KBM-7 (cell line): Measurements from ENCODE around the gene CYP26B1.

Experiments used
- DNase-seq: peaks from one replicate; pipeline ENCODE4 v3.0.0-alpha.2; 2015
- in situ Hi-C: fragments of 300-500 bp; cut with MboI; formaldehyde crosslinking; loops from 2 replicates; pipeline ENCODE4 v1.14.3; 2020; ENCODE audit warnings: low sequenced_read_pairs, low pct_unique_long_range_greater_than_20kb, mixed read lengths

CYP26B1 gene

DNA sequence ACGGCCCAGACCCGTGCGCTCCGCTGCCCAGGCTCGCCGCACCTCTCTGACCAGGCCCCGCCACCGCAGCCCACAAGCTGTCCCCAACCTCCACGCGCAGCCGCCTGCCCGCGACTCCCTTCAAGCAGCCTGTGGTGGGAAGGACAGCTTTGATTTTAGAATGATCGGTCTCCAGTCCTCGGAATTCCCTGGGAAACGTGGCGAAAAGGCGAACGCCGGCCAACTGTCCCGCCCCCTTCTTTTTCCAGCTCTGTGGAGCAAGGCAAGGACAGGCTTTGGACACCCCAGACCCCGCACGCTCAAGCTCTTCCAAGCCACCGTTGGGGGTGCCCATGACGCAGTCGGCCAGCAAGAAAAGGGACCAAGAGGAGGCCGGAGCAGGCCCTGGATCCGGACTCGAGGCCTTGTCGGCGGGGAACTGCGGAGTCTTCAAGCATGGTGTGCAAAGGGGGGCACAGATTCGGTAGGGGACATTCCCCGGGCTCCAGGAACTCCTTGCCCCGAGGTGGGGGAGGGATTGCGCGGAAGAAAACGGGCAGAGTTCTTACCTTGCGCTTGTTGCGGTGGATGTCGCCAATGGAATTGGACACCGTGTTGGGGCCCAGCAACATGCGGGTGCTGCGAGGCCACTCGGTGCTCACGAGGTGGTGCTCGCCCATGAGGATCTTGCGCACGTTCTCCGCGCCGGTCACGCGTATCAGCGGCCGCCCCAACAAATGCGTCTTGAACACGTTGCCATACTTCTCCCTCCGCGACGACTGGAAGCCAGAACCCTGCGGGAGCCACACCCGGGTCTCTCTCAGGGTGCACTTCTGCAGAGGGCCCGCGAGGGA lies 4.0 kb downstream of the CYP26B1 start:
- in situ Hi-C loops: loop anchor here (25.0 kb wide), 1 partner anchor 606 kb away; no protein-coding TSS in a partner anchor
- DNase-seq: no peak

- in situ Hi-C loops: loop anchor here (25.0 kb wide), 1 partner anchor 606 kb away; no protein-coding TSS in a partner anchor
- DNase-seq: no peak
Observed at GRCh38 chr2:72142570-72143440, 4.9 kb downstream of the CYP26B1 start.

DNA sequence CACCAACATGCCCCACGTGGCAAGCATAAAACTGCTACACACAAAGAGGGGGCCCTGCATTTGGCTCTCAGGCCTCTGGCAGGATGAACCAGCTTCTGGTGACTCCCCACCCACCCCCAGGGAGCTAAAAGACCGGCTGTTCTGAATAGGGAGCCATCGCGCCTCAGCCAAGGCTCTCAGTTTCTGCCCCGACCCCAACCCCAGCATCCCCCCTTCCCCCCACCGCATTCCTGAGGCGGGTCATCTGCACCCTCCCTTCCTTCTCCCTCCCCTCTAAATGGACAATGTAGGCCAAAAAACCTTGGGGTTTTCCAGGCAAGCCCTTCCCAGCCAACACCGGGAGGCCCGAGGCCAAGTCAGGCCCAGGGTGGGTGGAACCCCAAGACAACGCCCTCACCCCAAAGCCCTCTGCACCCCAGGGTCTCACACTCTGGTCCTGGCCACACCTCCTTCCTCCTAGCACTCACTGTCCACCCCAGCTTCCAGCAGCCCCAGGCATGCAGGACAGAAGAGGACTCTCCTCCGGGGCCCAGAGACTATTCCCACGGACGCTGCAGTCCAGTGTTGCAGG lies 5.7 kb downstream of the CYP26B1 start:
- no peak for DNase-seq
- in situ Hi-C loops: loop anchor here (25.0 kb wide), 1 partner anchor 605 kb away; no protein-coding TSS in a partner anchor

GRCh38 chr2:72141032-72141645 lies 6.5 kb downstream of the CYP26B1 start:
- in situ Hi-C loops: loop anchor here (25.0 kb wide), 1 partner anchor 604 kb away; no protein-coding TSS in a partner anchor
- no peak for DNase-seq

GRCh38 chr2:72140621-72140960 lies 7.1 kb downstream of the CYP26B1 start:
- in situ Hi-C loops: loop anchor here (25.0 kb wide), 1 partner anchor 603 kb away; no protein-coding TSS in a partner anchor
- DNase-seq: no peak

DNA sequence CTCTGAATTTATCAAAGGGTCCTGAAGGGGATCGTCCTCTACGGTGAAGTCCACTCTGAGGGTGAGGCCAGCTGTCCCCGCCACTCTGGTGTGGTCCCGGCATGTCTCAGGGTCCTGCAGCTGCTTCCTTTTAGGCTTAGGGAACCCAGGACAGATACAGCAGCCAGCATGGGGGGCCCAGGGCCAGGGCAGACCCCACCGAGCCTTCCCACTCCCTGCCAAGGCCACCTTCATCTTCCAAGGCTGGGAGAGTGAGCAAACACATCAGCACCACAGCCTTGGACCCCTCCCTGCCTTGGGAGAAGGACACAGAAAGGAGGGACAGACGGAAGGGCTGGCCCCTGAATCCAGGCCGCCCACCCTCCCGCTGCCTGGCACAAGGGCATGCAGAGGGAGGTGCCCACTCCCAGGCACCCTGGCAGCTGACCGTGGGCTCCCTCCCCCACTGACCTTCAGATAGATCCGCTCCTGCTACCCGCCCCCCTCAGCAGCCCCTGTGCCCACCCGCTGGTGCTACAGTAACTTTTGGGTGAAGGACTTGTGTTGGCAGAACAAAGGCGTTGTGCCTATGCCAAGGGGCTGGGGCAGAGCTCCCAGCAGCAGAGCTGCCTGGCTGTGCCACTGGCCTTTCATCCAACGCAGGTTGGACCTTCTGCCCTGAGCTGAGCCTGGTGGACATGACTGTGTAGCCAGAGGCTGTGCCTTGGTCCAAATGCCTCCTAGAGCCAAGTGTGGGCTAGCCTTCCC lies 7.6 kb downstream of the CYP26B1 start:
- DNase-seq: no peak
- in situ Hi-C loops: loop anchor here (25.0 kb wide), 1 partner anchor 603 kb away; no protein-coding TSS in a partner anchor

DNA sequence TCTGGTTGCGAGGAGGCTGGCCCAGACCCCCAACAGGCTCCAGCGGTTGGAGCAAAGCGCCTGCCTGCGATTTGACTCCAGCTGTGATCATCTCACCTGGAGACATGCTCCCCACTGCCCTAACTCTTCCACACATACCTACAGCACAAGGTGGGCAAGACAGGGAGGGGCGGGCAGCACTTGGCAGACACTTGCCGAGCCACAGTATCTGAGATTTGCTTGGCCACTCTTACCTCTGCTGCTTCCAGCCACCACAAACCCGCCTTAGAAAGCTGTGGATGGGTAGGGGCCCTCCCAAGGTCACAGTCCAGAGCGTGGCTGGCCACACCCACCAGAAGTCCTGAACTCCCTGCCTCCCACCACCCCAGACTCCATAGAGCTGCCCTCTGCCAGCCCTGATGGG lies 8.2 kb downstream of the CYP26B1 start:
- DNase-seq: no peak
- in situ Hi-C loops: loop anchor here (25.0 kb wide), 1 partner anchor 602 kb away; no protein-coding TSS in a partner anchor

DNA sequence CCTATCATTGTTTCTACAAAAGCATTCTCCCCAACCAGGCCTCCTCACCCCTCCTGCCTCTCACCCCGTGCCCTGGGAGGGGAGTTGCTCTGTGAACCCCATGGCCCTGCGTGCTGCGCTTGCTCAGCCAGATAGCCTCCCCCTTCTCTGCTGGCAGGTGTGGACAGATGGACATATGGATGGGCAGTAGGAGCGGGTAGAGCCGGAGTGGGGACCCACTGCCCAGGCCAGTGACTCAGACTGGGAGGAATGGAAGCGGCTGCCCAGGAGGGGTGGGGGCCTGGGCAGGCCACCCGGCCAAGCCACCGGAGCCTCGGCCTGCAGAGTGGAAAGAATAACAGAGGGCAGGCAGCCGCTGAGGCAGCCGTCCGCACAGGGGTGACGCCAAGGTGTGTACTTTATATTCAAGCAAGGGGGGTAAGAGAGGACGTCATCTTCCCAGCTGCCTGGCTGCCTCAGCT lies 8.7 kb downstream of the CYP26B1 start:
- DNase-seq: no peak
- in situ Hi-C loops: loop anchor here (25.0 kb wide), 1 partner anchor 602 kb away; no protein-coding TSS in a partner anchor

GRCh38 chr2:72138011-72138881 lies 9.4 kb downstream of the CYP26B1 start:
- DNase-seq: no peak
- in situ Hi-C loops: loop anchor here (25.0 kb wide), 1 partner anchor 601 kb away; no protein-coding TSS in a partner anchor

- peak; percentile 65 for DNase-seq
- in situ Hi-C loops: loop anchor here (25.0 kb wide), 1 partner anchor 600 kb away; no protein-coding TSS in a partner anchor
Observed at GRCh38 chr2:72137498-72138010, 10.1 kb downstream of the CYP26B1 start.

GRCh38 chr2:72136933-72137497 lies 10.6 kb downstream of the CYP26B1 start:
- in situ Hi-C loops: loop anchor here (25.0 kb wide), 1 partner anchor 600 kb away; no protein-coding TSS in a partner anchor
- no peak for DNase-seq

DNA sequence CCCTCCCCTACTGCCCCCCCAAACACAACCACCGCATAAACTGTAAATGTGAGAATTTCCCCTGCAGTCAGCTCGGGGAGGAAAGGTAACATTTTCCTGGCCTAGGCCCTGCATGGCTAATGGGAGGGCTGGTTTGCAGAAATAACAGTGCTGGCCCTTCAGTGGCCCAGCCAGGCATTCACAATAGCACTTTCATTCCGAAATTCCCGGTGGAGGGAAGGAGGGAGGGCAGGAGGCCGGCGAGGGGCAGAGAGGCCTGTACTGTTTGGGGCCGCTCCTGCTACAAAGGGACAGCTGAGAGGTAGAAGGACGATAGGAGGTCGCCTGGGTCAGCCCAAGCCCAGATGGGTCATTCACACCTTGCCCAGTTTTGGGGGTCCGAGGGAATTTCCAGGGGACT lies 11.3 kb downstream of the CYP26B1 start:
- DNase-seq: no peak
- in situ Hi-C loops: loop anchor here (25.0 kb wide), 1 partner anchor 599 kb away; no protein-coding TSS in a partner anchor

- in situ Hi-C loops: loop anchor here (25.0 kb wide), 1 partner anchor 599 kb away; no protein-coding TSS in a partner anchor
- no peak for DNase-seq
Observed at GRCh38 chr2:72135921-72136320, 11.7 kb downstream of the CYP26B1 start.

GRCh38 chr2:72134997-72135800 lies 12.5 kb downstream of the CYP26B1 start:
- DNase-seq: no peak
- in situ Hi-C loops: loop anchor here (25.0 kb wide), 1 partner anchor 598 kb away; no protein-coding TSS in a partner anchor

GRCh38 chr2:72134408-72134996 lies 13.2 kb downstream of the CYP26B1 start:
- no peak for DNase-seq
- in situ Hi-C loops: loop anchor here (25.0 kb wide), 1 partner anchor 597 kb away; no protein-coding TSS in a partner anchor
